ENCODE data around the gene FAM240B.

- TF ChIP-seq CTCF (IDR thresholded peaks at IDR 0.05; ENCODE audit: control extremely low read depth in 1 of 3, insufficient read depth in 1 of 3, low read depth in 1 of 3, low read length in 3 of 3) (no peak), TBP (IDR thresholded peaks at IDR 0.05; ENCODE audit: low read depth, low read length) (no peak), POLR2AphosphoS5 (IDR thresholded peaks at IDR 0.05; ENCODE audit: low read depth, low read length) (no peak), EZH2 (IDR thresholded peaks at IDR 0.05; ENCODE audit: low read depth, low read length, severe bottlenecking) (no peak), EP300 (IDR thresholded peaks at IDR 0.05; ENCODE audit: borderline replicate concordance in 1 of 2, low read depth in 2 of 2, low read length in 2 of 2) (no peak), POLR2A (IDR thresholded peaks at IDR 0.05; ENCODE audit: control extremely low read depth in 1 of 2, low read depth in 2 of 2, low read length in 2 of 2) (no peak), MAFK (IDR thresholded peaks at IDR 0.05; ENCODE audit: low read depth, low read length) (no peak), TAF1 (IDR thresholded peaks at IDR 0.05; ENCODE audit: low read depth, low read length) (no peak), FOSL1 (IDR thresholded peaks at IDR 0.05; ENCODE audit: insufficient read depth, low read depth, low read length) (no peak), ATF3 (IDR thresholded peaks at IDR 0.05; ENCODE audit: insufficient read depth, low read depth, low read length) (no peak), USF2 (IDR thresholded peaks at IDR 0.05; ENCODE audit: low read length) (no peak)
Measured at GRCh38 chr9:38761999-38762398, 42.1 kb upstream of the FAM240B start.

All from H1 (cell line).